Epithelial cell of proximal tubule (primary cell): ENCODE data around the gene TRIM24. TPM values are rescaled to one million over a fixed set of nuclear protein-coding genes. Genes with fewer than 3 reads are reported as not detected.

Source experiments
- DNase-seq: peaks from one replicate; pipeline ENCODE4 v3.0.0-alpha.2; 2011; ENCODE audit warnings: low read depth
- H3K4me3 ChIP-seq: 2 replicates; pipeline ENCODE4 v1.5.1; 2011; ENCODE audit warnings: low read depth, mild to moderate bottlenecking, low read length
- CTCF ChIP-seq: conservative IDR thresholded peaks from 2 replicates; pipeline ENCODE4 v1.5.1; 2012; ENCODE audit warnings: low read depth, mild to moderate bottlenecking, low read length
- total RNA-seq: library from RNA; depleted of rRNA; stranded (reverse); fragments of >200 nt; gene quantifications from 2 replicates; pipeline ENCODE4 v1.2.3, GENCODE V29; 2015

Gene TRIM24
- total RNA-seq, 1 donor from 2014 or later = 21.4 TPM

DNA sequence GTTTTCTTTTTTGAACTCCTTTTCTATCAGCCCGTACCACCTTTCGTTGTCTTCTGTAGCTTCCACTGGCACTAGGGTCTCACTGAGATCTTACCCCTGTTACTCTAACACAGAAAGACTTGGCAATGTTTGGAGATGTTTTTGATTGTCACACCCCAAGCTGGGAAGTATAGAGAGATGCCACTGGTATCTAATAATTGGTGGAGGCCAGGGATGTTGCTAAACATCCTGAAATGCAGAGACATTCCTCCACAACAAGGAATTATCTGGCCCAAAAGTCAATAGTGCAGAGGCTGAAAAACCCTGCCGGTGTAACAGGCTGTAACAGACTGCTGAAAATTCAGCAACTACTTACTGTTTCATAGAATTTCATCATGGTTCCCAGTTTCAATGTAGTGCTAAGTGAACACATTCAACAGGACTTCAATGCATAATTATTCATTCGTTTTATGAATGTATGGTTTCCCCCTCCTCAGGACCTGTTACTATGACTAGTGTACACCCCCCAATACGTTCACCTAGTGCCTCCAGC, 115.9 kb downstream of the TRIM24 start:
- no peak for TF ChIP-seq CTCF
- DNase-seq = no peak
- no peak overlapping the region for H3K4me3 ChIP-seq

- no peak overlapping the region for H3K4me3 ChIP-seq
- DNase-seq = no peak
- no peak for TF ChIP-seq CTCF
These were observed 119.1 kb downstream of the TRIM24 start for GRCh38 chr7:138579136-138579535.

GRCh38 chr7:138579671-138580070, 119.6 kb downstream of the TRIM24 start:
- TF ChIP-seq CTCF = no peak
- no peak overlapping the region for H3K4me3 ChIP-seq
- no peak for DNase-seq

DNA sequence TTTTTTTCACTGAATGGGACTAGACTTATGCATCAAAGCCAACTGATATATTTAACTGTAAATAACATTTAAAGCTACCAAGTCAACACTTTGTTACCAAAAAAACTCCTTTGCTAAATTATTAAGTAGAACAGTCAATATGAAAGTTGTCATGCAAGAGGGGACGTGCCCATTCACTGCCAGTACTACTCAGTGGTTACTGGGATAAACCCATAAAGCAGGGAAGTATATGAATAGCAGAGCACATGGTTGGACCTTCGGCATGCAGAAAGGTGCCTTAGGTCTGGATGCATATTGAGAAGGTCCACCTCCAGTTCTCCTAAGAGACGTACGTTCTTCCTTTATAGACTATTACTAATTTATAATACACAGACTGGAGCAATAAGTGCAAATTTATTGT, 121.0 kb downstream of the TRIM24 start:
- TF ChIP-seq CTCF = no peak
- no peak overlapping the region for H3K4me3 ChIP-seq
- DNase-seq = no peak

DNA sequence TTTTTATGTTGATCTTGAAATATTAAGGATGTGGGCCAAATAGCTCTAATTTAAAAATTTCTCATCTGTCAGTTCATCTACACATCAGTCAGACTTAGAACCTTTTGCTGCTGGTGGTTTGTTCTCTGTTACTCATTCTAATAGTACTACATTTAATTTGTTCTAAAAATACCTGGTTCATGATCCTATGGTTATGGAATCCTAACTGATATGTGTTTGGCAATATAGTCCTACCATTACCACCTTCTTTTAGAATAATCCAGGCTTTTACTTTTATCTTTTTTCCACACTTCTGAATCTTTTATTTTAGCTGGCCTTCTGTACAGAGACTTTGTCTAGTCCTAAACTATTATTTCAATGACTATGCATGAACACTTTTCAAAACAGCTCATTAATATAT, 124.2 kb downstream of the TRIM24 start:
- TF ChIP-seq CTCF = no peak
- DNase-seq = no peak
- H3K4me3 ChIP-seq = no peak overlapping the region

DNA sequence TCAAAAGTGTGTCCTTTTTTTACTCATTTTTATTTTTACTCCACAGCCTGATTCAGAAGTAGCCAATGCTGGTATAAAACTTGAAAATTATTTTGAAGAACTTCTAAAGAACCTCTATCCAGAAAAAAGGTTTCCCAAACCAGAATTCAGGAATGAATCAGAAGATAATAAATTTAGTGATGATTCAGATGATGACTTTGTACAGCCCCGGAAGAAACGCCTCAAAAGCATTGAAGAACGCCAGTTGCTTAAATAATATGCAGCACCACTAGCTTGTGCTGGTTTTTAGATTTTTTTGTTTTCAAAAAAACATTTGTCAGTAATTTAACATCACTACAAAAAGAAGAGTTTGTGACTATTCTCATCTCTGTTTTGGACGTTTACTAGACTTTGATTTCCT, 124.6 kb downstream of the TRIM24 start:
- DNase-seq = no peak
- no peak overlapping the region for H3K4me3 ChIP-seq
- TF ChIP-seq CTCF = no peak

- no peak for TF ChIP-seq CTCF
- no peak overlapping the region for H3K4me3 ChIP-seq
- DNase-seq = no peak
These were observed 125.4 kb downstream of the TRIM24 start for GRCh38 chr7:138585283-138585993.
